HG02870 (cell line): Measurements from ENCODE around the gene KCNIP4.

Source experiments
- ATAC-seq: cut with Tn5 transposase; IDR thresholded peaks from one replicate; pipeline ENCODE4 v1.9.1; 2021; ENCODE audit warnings: mild to moderate bottlenecking, moderate library complexity; ENCODE audit not compliant: unreplicated experiment

KCNIP4 gene

DNA sequence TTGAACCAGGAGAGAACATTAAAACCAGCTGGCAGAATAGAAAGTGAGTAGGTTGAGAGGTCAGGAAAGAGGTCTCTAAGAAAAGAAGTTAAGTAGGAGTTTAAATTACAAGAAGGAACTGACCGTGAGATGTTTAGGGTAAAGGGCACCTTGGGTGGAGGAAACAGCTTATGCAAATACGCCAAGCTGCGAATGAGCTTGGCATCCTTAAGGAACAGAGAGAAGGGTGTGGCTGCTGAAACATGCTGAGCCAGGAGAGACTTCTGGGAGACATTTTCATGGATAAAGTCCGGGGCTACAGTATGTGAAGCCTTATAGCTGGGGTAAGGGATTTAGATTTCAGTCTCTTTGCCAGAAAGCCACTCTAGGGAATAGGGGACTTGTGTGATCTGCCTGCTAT lies 249.1 kb downstream of the KCNIP4 start:
- no peak for ATAC-seq

DNA sequence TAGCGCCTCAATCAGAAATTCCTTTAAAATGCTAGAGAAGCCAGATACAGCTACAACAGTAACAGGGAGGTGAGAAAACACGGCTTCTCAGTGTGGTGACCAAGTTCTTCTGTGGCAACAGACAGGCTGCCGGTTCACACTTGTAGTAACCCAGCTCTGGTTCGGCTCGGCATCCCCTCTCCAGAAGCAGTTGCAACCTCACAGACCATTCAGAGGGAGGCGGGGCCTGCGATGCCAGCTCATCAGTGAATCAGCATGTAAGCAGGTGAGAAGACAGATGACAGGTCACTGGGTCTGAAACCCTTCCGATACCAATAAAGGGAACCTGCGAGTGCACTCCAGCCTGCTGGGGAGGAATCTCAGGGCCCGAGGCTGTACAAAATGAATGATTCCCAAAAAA lies 251.0 kb downstream of the KCNIP4 start:
- no peak for ATAC-seq

DNA sequence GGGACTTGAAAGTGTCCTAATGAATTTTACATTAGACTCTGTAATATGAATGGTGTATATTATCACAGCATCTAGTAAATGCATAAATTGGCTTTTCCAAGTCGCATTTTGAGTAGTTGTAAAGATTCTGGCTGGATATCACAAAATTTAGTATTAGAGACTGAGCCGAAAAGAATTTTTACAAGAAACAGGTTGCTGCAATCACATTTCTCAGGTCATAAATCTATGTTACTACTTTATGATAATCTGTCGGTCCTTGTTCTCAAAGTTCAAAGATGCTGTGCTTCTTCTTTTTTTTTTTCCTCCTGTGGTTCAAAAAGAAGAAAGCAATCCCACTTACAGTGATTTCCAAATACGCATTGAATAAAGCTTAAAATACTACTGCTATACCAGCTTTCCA lies 253.4 kb downstream of the KCNIP4 start:
- no peak for ATAC-seq

DNA sequence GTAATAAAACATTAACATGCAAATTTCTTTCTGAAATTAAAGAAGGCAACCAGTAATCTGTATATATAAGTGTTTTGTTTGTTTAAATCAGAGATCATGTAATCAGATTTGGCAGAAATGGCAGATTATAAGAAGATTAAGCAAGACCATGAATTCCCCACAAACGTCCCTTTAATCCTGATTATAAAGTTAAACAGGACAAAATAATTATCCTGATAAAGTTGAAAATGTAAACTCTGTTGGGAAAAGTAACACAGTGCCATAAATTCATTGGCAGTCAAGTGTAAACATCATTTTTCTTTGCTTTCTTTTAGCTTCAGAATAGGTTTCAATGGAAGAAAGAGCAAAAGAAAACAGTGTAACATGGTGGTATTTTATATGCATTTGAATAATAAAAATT lies 256.3 kb downstream of the KCNIP4 start:
- no peak for ATAC-seq

DNA sequence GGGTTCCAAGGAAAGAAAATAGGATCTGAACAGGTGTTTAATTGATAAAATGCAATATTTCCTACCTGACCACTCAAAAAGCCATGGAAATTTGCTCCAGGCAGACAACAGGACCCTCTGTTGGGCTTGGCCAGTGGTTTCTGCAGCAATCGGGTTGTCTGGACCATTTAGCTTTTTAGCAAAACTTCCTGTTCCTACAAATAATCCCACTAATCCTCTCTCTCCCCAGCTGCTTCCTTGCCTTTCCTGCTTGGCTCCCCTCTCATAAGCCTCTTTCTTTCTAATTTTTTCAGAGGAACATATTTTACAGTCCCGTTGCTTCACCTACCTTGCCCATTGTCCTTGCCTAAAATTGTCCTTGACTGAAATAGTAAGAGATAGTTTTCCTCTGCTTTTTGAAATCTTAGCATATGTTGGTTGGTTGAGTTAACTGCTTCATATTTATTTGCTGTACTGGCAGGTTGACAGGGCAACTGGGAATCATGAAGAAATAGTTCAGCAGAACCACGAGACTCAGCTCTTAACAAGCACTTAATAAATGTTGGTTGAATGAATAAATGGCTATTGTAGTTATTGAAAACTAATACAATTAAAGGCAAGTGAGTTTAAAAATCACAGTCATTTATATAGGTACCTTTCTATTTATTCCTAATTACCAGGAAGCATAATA lies 259.8 kb downstream of the KCNIP4 start:
- ATAC-seq, result no peak

DNA sequence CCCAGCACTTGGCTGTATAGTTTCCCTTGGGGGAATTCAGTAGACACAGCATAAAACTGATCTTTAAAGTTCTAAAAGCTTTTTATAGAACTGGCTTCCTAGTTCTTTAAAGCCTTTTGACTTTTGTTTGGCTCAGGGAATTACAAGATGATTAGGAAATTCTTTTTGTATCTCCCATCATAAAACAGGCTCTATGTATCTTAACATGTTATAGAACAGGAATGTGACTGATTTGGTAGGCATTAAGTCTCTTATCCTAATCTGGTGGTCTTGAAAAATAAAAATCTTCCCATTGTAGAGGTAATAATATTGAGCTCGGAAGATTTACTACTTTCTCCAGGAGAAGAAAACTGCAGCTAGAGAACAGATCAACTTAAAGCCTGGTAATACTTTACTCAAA lies 262.7 kb downstream of the KCNIP4 start:
- no peak for ATAC-seq

DNA sequence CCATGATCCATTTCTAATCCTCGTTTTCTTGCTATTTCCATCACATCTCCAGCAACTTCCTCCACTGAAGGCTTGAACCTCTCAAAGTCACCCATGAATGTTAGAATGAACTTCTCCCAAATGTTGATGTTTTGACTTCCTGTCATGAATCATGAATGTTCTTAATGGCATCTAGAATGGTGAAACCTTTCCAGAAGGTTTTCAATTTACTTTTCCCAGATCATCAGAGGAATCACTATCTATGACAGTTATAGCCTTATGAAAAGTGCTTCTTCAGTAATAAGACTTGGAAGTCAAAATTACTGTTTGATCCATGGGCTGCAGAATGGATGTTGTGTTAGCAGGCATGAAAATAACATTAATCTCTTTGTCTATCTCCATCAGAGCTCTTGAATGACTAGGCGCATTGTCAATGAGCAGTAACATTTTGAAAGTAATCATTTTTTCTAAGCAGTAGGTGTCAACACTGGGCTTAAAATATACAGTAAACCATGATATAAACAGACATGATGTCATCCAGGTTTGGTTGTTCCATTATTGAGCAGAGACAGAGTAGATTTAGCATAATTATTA lies 268.2 kb downstream of the KCNIP4 start:
- ATAC-seq, result no peak

DNA sequence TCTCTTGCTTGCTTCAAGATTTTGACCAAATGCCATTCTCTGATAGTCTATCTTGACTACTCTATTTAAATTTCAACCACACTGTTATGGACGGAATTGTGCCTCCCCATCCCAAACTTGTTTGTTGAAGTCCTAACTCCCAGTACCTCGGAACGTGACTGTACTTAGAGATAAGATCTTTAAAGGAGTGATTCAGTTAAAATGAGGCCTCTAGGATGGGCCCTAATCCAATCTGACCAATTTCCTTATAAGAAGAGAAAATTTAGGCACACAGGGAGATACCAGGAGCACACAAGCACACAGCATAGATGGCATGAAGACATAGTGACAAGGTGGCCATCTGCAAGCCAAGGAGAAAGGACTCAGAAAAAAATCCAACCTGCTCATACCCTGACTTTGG lies 269.9 kb downstream of the KCNIP4 start:
- ATAC-seq, result no peak

DNA sequence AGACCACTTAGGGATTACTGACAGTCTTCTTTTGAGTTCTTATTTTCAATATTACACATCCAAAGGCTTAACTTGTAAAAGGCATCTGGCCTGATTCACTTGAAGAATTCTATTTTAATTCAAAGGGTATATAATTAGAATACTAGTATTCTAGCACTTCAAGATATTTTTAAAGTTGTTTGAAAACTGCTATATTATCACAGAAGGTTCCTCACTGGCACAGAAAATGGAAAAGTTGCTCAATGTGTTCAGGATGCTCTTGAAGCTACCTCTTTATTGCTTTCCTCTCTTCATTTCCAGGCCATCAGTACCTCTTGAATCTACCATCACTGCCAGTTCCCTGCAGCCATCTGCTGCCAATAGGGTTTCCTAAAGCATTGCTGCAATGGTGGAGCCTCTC lies 271.4 kb downstream of the KCNIP4 start:
- ATAC-seq, result no peak

DNA sequence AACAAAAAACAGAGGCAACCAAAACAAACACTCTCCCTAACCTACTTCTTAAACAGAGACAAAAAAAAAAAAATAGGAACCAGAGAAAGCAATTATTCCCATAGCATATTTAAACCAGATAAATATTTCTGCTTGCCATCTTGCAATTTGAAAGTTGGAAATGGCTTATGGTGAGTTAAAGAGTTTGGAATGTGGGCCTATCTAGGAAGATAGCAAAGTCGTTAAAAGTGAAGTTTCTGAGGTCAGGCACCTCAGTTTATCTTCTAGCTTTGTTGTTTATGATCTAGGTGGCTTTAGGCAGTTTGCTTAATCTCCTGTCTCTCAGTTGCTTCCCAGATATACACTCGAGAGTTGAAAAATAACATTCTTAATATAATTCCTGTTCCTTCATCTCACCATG lies 284.2 kb downstream of the KCNIP4 start:
- ATAC-seq, result no peak

DNA sequence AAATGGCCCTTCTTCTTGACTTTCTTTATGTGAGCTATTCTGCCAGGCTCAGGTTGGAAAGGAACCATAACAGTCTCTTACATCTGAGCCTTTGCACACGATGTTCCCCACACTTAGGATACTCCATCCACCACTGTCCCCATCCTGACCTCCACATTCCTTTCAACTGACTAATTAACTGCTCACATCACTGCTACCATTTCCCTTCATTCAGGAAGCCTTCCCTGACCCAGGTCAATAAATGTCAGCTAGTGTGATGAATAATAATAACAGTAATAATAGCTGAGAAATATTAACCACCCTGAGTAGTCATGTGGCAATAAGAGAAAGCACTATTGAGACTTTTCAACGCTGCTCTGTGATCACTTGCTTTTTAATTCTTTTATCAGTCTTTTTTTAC lies 291.7 kb downstream of the KCNIP4 start:
- no peak for ATAC-seq

DNA sequence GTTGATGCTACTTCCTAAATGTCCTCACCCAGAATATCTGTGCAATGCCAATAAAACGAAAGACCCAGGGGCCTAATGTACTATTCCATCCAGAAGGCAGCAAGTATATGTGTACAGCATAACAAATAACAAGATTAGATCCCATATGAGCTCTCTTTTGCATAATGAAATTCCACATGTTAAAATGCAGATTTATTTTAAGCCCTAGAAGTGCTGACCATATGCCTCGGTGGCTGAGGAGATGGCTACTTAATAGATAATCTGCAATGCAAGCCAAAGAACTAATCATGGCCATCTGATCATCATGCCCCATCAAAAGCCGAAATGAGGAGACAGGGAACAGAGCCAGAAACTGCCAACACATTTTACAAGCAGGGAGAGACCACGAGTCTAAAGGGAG lies 293.5 kb downstream of the KCNIP4 start:
- ATAC-seq, result no peak

DNA sequence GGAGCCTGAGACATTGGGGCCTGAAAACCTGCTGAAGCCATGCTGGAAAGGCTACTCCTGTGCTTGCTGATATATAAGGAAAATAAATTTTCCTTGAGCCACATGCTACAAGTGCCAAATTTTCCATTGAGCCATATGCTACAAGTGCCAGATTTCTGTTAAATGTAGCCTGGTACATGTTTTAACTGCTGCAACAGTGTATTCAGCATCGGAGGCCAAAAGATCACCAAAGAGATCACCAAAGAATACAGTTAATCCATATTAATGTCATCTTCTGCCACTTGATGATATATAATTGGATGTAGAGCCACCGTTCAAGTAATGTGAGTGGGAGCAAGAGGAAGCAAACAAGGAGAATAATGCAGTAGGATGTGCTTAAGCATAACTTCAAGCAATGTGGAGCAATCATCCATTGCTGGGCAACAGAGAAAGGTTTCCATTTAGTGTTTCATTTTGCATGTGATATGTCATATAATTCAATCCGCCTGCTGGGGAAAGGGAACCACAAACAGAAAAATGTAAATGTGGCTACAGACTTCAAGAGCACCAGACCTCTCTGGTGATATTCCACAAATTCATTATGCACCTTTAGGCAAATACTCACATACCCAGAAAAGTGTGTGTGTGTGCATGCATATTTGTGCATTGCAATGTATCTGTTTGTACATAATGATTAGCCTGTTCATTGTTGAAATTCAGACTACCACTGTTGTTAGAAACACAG lies 295.9 kb downstream of the KCNIP4 start:
- no peak for ATAC-seq

DNA sequence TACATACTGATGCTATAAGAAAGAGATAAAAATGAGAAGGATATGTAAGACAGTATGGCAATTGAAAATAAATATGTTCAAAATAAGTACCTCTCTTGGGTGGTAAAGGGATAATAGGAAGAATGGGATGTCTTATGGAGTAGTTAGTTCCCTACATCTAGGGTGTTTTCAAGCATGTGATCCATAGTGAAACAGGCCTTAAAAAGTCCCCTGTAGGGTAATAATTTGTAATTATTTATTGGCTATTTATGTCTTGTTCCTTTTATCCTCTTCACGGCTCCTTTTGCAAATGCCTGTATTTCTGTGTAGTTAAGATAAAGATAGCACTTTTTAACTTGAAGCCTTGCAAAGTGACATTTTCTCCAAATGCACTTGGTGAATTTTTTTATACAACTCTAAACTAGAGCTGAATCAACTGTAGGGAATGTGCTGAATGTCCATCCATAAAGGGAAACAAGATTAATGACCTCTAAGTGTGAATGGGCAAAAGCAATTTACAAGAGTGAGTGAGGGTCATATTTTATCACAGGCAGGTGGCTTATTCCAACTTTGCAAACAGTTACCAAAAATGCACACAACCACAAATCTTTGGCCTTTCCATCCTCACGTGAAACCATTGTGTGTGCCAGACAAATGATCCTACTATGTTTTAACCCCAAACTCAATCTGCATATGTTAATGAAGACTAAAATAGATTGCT lies 299.0 kb downstream of the KCNIP4 start:
- no peak for ATAC-seq

DNA sequence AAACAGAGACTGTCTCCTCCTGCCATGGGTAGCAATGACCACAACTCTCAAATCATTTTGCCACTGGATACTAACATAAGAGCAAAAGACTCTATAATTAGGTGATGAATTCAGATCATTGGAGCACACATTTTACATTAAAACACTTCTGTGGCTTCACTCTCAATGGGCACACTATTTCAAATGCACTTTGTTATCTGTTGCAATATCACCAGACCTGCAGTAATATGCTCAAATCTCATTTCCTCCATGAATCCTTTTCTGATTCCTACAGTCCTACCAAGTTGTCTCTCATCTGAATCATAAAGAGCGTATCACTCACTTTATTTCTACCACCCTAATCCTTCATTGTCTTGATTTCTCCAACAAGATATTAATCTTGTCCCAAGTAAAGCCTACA lies 302.8 kb downstream of the KCNIP4 start:
- ATAC-seq, result no peak

DNA sequence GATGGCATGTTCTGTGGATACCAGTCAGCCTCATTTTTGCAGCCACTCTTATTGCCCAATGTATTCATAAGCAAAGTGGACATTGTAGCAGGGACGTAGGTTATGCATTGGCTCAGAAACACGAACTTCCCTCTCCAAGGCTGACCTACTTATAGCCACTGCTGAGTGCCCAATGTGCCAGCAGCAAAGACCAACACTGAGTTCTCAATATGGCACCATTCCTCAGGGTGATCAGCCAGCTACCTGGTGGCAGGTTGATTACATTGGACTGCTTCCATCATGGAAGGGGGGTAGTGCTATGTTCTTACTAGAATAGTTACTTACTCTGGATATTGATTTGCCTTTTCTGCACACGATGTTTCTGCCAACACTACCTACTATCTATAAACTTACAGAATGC lies 306.9 kb downstream of the KCNIP4 start:
- ATAC-seq, result no peak

DNA sequence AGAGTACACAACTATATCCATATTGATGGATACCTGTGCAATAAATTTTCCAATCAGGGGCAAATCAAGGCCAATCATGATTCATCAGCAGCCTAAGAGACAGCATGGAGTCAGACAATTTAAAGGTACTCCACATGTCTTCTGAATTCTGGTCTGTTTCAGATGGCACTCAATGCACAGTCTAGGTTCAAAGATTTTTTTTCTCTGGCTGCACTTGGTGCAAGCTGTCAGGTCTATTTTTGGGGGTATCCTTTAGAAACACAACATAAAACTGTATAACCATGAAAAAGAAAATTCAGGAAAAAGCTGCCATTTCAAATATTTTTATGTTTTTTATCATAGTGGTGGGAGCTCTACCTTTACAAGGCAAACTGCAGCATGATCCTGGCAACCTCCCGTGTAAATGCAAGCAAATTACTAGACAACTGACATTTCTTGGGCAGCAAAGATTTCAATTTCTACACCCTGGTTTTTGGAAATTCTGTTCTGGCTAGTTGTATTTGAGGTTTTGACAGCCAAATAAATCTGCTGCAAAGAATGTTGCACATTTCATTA lies 310.3 kb downstream of the KCNIP4 start:
- ATAC-seq, result no peak

DNA sequence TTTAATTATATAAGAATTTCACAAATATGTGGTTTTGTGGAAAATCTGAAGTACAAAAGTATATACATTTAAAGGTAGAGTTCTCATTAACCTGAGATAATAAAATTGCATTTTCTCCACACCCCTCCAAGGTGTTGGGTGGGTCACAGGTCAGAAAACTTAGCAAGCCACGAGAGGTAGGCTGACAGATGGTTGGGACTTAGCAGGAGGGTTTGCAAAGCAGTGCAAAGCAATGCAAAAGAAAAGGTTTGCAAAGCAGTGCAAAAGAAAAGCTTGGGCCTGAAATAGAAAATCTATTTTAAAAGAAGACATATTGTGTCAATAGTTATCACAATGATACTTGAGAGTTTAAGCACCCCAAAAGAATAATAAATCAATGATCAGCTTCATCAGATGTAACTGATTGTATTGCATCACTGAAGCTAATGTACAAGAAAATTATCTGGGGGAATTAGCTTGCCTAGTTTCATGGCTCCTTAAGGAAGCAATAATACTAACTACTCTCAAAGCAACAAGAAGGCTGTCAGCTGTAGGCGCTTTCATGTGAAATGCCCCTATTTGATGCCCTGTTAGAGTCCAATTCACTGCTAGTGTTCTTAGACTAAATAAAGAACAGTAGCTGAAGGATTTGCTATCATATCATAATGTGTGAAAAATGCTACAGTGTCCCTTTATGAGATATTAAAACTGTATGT lies 319.5 kb downstream of the KCNIP4 start:
- no peak for ATAC-seq

DNA sequence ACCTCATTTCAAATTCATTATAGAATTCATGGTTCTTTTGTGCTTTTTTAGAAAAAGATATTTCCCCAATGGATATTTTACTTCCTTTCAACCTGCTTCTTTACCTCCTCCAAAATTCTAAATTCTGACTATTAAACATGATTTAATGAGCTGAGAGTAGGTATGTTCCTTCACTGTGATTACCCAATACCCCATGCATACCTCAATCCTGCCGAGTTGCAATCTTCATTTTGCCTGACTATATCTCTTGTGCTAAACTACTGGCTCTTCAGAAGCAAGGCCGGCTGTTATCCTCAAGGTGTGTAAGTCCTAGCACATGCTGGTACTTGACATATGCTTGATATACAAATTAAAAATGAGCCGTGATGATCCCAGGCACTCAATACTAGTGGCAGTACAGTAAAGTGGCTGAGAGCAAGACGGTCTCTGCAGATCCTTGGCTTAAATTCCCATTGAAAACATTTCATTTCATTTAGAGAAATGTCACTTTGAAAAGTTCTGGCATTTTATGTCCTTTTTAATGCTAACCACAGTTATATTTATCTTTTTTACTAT lies 320.4 kb downstream of the KCNIP4 start:
- ATAC-seq, result no peak

DNA sequence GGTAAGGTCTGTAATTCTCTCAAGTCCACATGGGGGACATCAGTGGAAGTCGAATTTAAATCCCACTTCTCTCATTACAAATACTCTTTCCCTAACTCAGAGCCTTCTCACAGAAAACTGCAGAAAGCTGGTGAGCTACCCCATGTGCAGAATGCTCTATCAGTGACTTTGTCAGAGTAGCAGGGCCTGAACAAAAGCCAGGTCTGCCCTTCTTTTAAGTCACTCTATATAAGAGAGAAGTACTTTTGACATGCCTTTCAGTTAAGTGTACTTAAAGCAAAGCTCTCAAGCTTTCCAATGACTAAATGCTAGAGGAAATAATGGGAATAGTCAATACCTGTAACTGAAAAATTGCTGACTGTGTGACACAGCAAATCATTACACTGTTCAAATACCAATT lies 323.1 kb downstream of the KCNIP4 start:
- no peak for ATAC-seq

DNA sequence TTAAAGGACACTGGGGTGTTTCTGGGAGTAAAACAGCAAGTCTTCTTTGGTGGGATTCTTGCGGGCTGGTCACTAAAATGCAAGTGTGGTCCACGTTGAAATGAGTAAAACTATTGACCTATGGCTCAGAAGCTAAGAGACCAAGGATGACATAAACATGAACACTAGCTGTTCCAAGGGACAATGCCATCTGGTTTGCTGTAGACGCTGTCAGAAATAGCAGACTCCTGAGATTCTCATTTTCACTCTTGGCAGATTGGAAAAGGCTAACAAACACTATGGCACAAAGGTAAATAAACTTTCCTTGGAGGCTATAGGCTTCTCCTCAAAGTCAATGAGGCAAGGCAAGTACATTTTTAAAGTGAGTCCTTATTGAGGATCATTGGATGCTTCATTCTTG lies 343.6 kb downstream of the KCNIP4 start:
- ATAC-seq, result no peak
